HG02970 (cell line): Measurements from ENCODE around the gene EIF2S3.

Experiments
- ATAC-seq: cut with Tn5 transposase; IDR thresholded peaks from one replicate; pipeline ENCODE4 v1.9.1; 2021; ENCODE audit warnings: mild to moderate bottlenecking, moderate library complexity, moderate number of reproducible peaks; ENCODE audit not compliant: unreplicated experiment, low FRiP score

The EIF2S3 gene

DNA sequence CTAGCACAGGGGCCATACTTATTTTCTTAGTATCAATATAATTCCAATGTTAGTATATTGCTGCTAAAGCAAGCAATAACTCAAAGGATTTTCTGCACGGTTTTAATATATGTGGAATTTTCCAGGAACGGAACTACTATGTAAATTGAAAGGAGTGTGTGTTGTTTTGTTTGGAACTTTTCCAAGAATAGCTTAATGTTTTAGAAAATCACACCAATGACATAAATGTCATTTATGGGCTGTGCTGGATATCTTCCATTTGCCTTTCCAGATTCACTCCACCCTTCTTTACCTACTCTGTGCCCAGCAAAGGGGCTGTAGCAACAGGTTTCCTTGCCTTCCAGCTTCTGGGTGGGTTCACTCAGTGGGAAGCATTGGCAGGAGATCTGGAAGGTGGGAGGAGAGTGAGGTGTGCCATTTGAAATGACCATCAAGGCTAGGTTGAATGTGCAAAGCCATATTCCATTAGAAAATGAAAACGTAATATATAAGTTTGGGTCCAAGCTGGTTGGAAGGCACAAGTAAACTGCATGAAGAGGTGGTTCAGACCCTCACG is 69.6 kb downstream of the EIF2S3 start:
- ATAC-seq: no peak

DNA sequence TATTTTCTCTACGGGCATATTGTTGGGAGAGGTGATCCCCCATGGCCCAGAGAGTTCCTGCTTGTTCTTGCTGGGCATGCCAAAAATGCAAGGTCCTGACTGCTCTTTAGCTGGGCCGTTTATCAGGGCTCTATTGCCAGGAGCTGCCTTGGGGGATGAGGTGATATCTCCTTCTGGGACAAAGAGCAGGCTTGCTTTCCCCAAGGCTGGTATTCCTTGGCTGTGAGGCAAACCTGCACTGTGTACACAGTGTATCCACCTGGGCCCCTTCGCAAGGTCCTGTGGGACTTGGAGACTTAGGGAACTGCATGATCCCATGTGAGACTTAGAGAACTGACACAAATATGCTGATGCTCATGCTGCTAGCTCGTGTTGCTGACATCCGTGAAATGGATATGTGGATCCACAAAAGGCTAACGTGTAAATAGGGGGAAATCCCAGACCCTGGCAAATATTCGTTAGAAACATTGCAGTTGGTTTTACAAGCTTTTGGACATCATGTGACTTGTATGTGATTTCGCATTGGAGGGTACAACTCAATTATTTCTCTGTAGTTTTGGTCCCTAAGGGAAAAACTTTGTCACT is 70.4 kb downstream of the EIF2S3 start:
- no peak for ATAC-seq
